Measurements from ENCODE around the gene OR3A2. TPM values are rescaled to one million over a fixed set of nuclear protein-coding genes. Genes with fewer than 3 reads are reported as not detected.
"Not testable (repeated sequence)": the region's sequence is repeated elsewhere in the genome, so short reads cannot be mapped to it uniquely, and the experiment has no call there.

Gene OR3A2
- total RNA-seq, 1 donor from 2014 or later: not detected

DNA sequence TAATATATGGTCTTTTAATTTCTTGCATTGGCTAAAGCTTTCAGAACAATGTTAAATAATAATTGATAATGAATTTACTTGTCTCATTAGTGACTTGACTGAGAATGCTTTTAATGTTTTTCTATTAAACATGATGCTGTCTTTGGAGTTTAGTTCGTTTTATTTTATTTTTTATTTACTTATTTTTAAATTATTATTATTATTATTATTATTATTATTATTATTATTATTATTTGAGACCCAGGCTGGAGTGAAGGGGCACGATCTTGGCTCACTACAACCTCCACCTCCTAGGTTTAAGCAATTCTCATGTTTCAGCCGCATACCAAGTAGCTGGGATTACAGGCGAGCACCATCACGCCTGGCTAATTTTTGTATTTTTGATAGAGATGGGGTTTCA lies 29.5 kb upstream of the OR3A2 start:
- no peaks in the 10 kb centered on the region for H3K4me1 Mint-ChIP-seq
- H3K4me3 ChIP-seq: no peak overlapping the region
- H3K9me3 ChIP-seq (ENCODE audit: low read depth): peaks cover 11% of the 10 kb centered on the region
- H3K9me3 Mint-ChIP-seq: peaks cover 2% of the 10 kb centered on the region
- TF ChIP-seq CTCF (IDR thresholded peaks at IDR 0.05): no peak
- no peak for TF ChIP-seq EZH2 (IDR thresholded peaks at IDR 0.05)
- no peak for TF ChIP-seq EZH2phosphoT487 (IDR thresholded peaks at IDR 0.05)
- H3K79me2 ChIP-seq (ENCODE audit: low read depth): no peaks in the 10 kb centered on the region
- H4K20me1 ChIP-seq (ENCODE audit: low read depth): no peaks in the 10 kb centered on the region
- H3K27me3 Mint-ChIP-seq (ENCODE audit: insufficient read depth, low read depth): peaks cover 10% of the 10 kb centered on the region
- no peak overlapping the region for H3K4me2 ChIP-seq
- no peak overlapping the region for H2AFZ ChIP-seq (replicated peaks)
- no peaks in the 10 kb centered on the region for H3K36me3 Mint-ChIP-seq
- no peaks in the 10 kb centered on the region for H3F3A ChIP-seq (ENCODE audit: low read depth)
- no peaks in the 10 kb centered on the region for H3K36me3 ChIP-seq
- no peaks in the 10 kb centered on the region for H3K27me3 ChIP-seq
- no peak for DNase-seq (ENCODE audit: low spot score)
- H3K27ac ChIP-seq: no peak overlapping the region
- no peak overlapping the region for H3K9ac ChIP-seq
- H3K27ac Mint-ChIP-seq: no peak overlapping the region
- H3K4me1 ChIP-seq: no peaks in the 10 kb centered on the region
- H3K4me3 Mint-ChIP-seq: no peak overlapping the region

DNA sequence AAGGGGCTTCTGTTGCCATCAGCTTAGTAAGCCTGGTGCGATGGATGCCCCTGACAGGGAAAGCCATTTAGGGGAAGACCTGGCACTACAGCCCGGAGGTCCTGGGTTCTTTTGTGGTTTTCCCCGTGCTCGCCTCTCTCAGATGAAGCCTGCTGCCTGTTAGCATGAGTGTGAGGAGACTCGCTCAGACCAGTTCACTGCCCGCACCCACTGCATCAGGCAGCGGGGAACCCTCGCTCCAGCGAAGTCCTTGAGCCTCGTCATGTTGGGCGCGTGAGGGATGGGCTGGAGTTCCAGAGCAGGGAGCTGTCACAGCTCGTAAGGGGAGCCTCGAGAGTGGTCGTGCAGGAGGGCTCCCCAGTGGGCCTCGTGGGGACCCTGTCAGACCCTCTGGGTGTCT lies 26.1 kb upstream of the OR3A2 start:
- not testable (repeated sequence) for H3K27me3 ChIP-seq; H3K79me2 ChIP-seq (ENCODE audit: low read depth); H3K36me3 ChIP-seq; DNase-seq (ENCODE audit: low spot score); H3K27me3 Mint-ChIP-seq (ENCODE audit: insufficient read depth, low read depth); H3K4me1 ChIP-seq; H3K9ac ChIP-seq; H3K36me3 Mint-ChIP-seq; H3K27ac Mint-ChIP-seq; H3K4me1 Mint-ChIP-seq; H3K27ac ChIP-seq; H4K20me1 ChIP-seq (ENCODE audit: low read depth); H3K4me3 Mint-ChIP-seq; H3K4me2 ChIP-seq; H3K4me3 ChIP-seq; H2AFZ ChIP-seq (replicated peaks); H3F3A ChIP-seq (ENCODE audit: low read depth)
- H3K9me3 Mint-ChIP-seq: peaks cover 10% of the 10 kb centered on the region
- H3K9me3 ChIP-seq (ENCODE audit: low read depth): peaks cover 10% of the 10 kb centered on the region

DNA sequence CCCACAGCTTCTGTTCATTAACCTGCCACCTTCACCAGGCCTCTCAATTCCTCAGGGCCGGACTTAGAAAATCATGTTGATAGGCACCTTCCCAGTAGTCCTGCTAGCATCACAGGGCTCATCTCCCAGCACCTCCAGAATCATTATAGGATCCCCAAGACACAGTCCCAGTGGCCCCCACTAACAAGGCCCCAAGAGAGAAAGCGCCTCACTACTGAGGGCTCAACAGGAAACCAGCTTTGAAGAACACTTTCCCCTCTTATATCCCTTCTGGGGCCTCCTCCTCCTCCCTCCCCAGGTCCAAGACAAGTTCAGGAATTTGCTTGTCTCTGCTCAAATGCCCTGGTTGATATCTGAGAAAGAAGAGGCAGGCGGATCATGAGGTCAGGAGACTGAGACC lies 25.0 kb upstream of the OR3A2 start, which contains the start of gene OR3A3:
OR3A3 (plus strand) TSS at position 301 of the 400 bp plus-strand sequence.
- Mint-ChIP-seq H3K4me1 (no peaks in the 10 kb centered on the region), H3K36me3 (no peaks in the 10 kb centered on the region), H3K27me3 (ENCODE audit: insufficient read depth, low read depth) (peaks cover 7% of the 10 kb centered on the region), H3K9me3 (peaks cover 17% of the 10 kb centered on the region), H3K4me3 (no peak within 1 kb of the TSS), H3K27ac (no peak within 1 kb of the TSS)
- Histone ChIP-seq H3K36me3 (no peaks in the 10 kb centered on the region), H3K4me2 (no peak within 1 kb of the TSS), H4K20me1 (ENCODE audit: low read depth) (no peaks in the 10 kb centered on the region), H2AFZ (replicated peaks) (no peak within 1 kb of the TSS), H3F3A (ENCODE audit: low read depth) (no peaks in the 10 kb centered on the region), H3K27me3 (no peaks in the 10 kb centered on the region), H3K4me3 (no peak within 1 kb of the TSS), H3K79me2 (ENCODE audit: low read depth) (no peaks in the 10 kb centered on the region), H3K9ac (no peak within 1 kb of the TSS), H3K9me3 (ENCODE audit: low read depth) (peaks cover 3% of the 10 kb centered on the region), H3K4me1 (no peaks in the 10 kb centered on the region), H3K27ac (no peak within 1 kb of the TSS)
- TF ChIP-seq CTCF (IDR thresholded peaks at IDR 0.05) (no peak), EZH2 (IDR thresholded peaks at IDR 0.05) (no peak)
- no peak for DNase-seq (ENCODE audit: low spot score)

GRCh38 chr17:3403856-3404255 lies 17.7 kb upstream of the OR3A2 start:
- H3K27ac ChIP-seq; H3K4me1 Mint-ChIP-seq; H4K20me1 ChIP-seq (ENCODE audit: low read depth); H3K9ac ChIP-seq; H3K4me3 Mint-ChIP-seq; H3K4me1 ChIP-seq; H3K36me3 Mint-ChIP-seq; H3F3A ChIP-seq (ENCODE audit: low read depth); H3K36me3 ChIP-seq; H3K27me3 Mint-ChIP-seq (ENCODE audit: insufficient read depth, low read depth); H3K27me3 ChIP-seq; H3K79me2 ChIP-seq (ENCODE audit: low read depth); H3K9me3 ChIP-seq (ENCODE audit: low read depth); DNase-seq (ENCODE audit: low spot score); H3K27ac Mint-ChIP-seq; H2AFZ ChIP-seq (replicated peaks); H3K4me2 ChIP-seq; H3K4me3 ChIP-seq: not testable (repeated sequence)
- H3K9me3 Mint-ChIP-seq: peaks cover 17% of the 10 kb centered on the region
